ENCODE data around the gene UBE2D1. TPM values are rescaled to one million over a fixed set of nuclear protein-coding genes. Genes with fewer than 3 reads are reported as not detected.

UBE2D1 gene
- total RNA-seq, result 10 to 100 TPM; 17.2 to 18.4 (median 18.4) TPM
- long read RNA-seq, donor 1, transcript UBE2D1-201 (7 exons, 2,659 nt), result major isoform, 36 of 39 reads
- long read RNA-seq, donor 1, partial matches to known transcripts, result 1 of 39 reads
- long read RNA-seq, donor 1, other reads (novel, unspliced or antisense), result 0 of 39 reads
- long read RNA-seq, donor 2, transcript UBE2D1-201 (7 exons, 2,659 nt), result major isoform, 31 of 36 reads
- long read RNA-seq, donor 2, partial matches to known transcripts, result 1 of 36 reads
- long read RNA-seq, donor 2, other reads (novel, unspliced or antisense), result 0 of 36 reads

GRCh38 chr10:58334817-58335305, at the start of gene UBE2D1:
Gene UBE2D1, plus strand, starts transcription at chr10:58335006. Its CDS starts 196 bp downstream, at chr10:58335202.
- Histone ChIP-seq H3K4me1 (ENCODE audit: low read depth) (peaks cover 16% of the 10 kb centered on the region), H3K4me3 (peak within 1 kb of the TSS; percentile 71), H3K36me3 (ENCODE audit: low read depth) (no peaks in the 10 kb centered on the region), H3K9me3 (no peaks in the 10 kb centered on the region)
- DNase-seq (peak; percentile 95), ATAC-seq (peak; percentile 99)
- intact Hi-C loops (cut with DNase I, micrococcal nuclease), result loop anchor here in 1 of 2 donors (10.0 kb wide), 1 partner anchor 50 kb away; the partner anchor contains the start of gene TFAM
- TF ChIP-seq CTCF (IDR thresholded peaks at IDR 0.05), result peak; percentile 10

GRCh38 chr10:58291538-58292174, 43.1 kb upstream of the UBE2D1 start:
- H3K4me1 ChIP-seq (ENCODE audit: low read depth), result no peaks in the 10 kb centered on the region
- intact Hi-C loops (cut with DNase I, micrococcal nuclease), result loop anchor here (2.0 to 5.0 kb wide), 2 partner anchors 109 to 115 kb away; no protein-coding TSS in a partner anchor
- H3K36me3 ChIP-seq (ENCODE audit: low read depth), result no peaks in the 10 kb centered on the region
- TF ChIP-seq CTCF (IDR thresholded peaks at IDR 0.05), result peak; percentile 7
- H3K4me3 ChIP-seq, result no peak overlapping the region
- DNase-seq (peak in 1 of 3 donors; percentile 50), ATAC-seq (peak; percentile 90)
- no peaks in the 10 kb centered on the region for H3K9me3 ChIP-seq

GRCh38 chr10:58293989-58294388, 40.8 kb upstream of the UBE2D1 start:
- intact Hi-C loops (cut with DNase I, micrococcal nuclease), result loop anchor here in 1 of 2 donors (5.0 kb wide), 1 partner anchor 112 kb away; no protein-coding TSS in a partner anchor
- TF ChIP-seq CTCF (IDR thresholded peaks at IDR 0.05), result no peak
- DNase-seq (no peak), ATAC-seq (no peak)
- no peaks in the 10 kb centered on the region for H3K36me3 ChIP-seq (ENCODE audit: low read depth)
- no peaks in the 10 kb centered on the region for H3K9me3 ChIP-seq
- no peaks in the 10 kb centered on the region for H3K4me1 ChIP-seq (ENCODE audit: low read depth)
- no peak overlapping the region for H3K4me3 ChIP-seq

- intact Hi-C loops (cut with DNase I, micrococcal nuclease), result no loop called here
- H3K9me3 ChIP-seq, result no peaks in the 10 kb centered on the region
- DNase-seq (peak in 2 of 3 donors; percentile 33 to 85), ATAC-seq (peak; percentile 58)
- no peaks in the 10 kb centered on the region for H3K36me3 ChIP-seq (ENCODE audit: low read depth)
- no peak overlapping the region for H3K4me3 ChIP-seq
- H3K4me1 ChIP-seq (ENCODE audit: low read depth), result no peaks in the 10 kb centered on the region
- TF ChIP-seq CTCF (IDR thresholded peaks at IDR 0.05), result peak; percentile 72
Measured at GRCh38 chr10:58299580-58299979, 35.2 kb upstream of the UBE2D1 start.

GRCh38 chr10:58300676-58301075, 34.1 kb upstream of the UBE2D1 start:
- H3K36me3 ChIP-seq (ENCODE audit: low read depth), result no peaks in the 10 kb centered on the region
- H3K9me3 ChIP-seq, result no peaks in the 10 kb centered on the region
- H3K4me3 ChIP-seq, result no peak overlapping the region
- no peak for TF ChIP-seq CTCF (IDR thresholded peaks at IDR 0.05)
- intact Hi-C loops (cut with DNase I, micrococcal nuclease), result loop anchor here in 1 of 2 donors (10.0 kb wide), 1 partner anchor 84 kb away; the partner anchor contains the start of gene TFAM
- DNase-seq, result no peak
- no peaks in the 10 kb centered on the region for H3K4me1 ChIP-seq (ENCODE audit: low read depth)
- peak; percentile 19 for ATAC-seq
